GM12878 (cell line): Measurements from ENCODE around the gene BORCS6. TPM values are rescaled to one million over a fixed set of nuclear protein-coding genes. Genes with fewer than 3 reads are reported as not detected.

ENCODE experiments used
- ATF3 ChIP-seq: IDR thresholded peaks from 2 replicates; pipeline ENCODE4 v1.6.1; 2011; ENCODE audit warnings: low read depth, mild to moderate bottlenecking, low read length, moderate library complexity, borderline replicate concordance; ENCODE audit errors: extremely low read depth
- CHD1 ChIP-seq: IDR thresholded peaks from 2 replicates; pipeline ENCODE4 v1.6.1; 2012; ENCODE audit warnings: low read depth, low read length, improper control_type of control experiment
- CREB1 ChIP-seq: IDR thresholded peaks from 2 replicates; pipeline ENCODE4 v1.6.1; 2012; ENCODE audit warnings: low read depth, mild to moderate bottlenecking, inconsistent platforms
- EED ChIP-seq: sonication (generic); IDR thresholded peaks from 2 replicates; pipeline ENCODE4 v1.6.1; 2016; ENCODE audit warnings: antibody characterized with exemption, low read depth
- HDAC2 ChIP-seq: fragments of 200-600 bp; sonication (generic); IDR thresholded peaks from 2 replicates; pipeline ENCODE4 v1.6.1; 2017
- IKZF1 ChIP-seq: fragments of 450-650 bp; conservative IDR thresholded peaks from 2 replicates; pipeline ENCODE4 v1.6.1; 2017; ENCODE audit warnings: antibody characterized with exemption, mild to moderate bottlenecking
- MYC ChIP-seq: IDR thresholded peaks from 2 replicates; pipeline ENCODE4 v1.6.1; 2011; ENCODE audit warnings: mild to moderate bottlenecking, low read length, moderate library complexity, inconsistent platforms; ENCODE audit not compliant: insufficient read depth, insufficient replicate concordance, insufficient read length, severe bottlenecking
- PML ChIP-seq: IDR thresholded peaks from 2 replicates; pipeline ENCODE4 v1.6.1; 2012; ENCODE audit warnings: low read length, inconsistent platforms
- STAT3 ChIP-seq: IDR thresholded peaks from 2 replicates; pipeline ENCODE4 v1.6.1; 2011; ENCODE audit warnings: low read depth, low read length, improper control_type of control experiment
- TARDBP ChIP-seq: IDR thresholded peaks from 2 replicates; pipeline ENCODE4 v1.6.1; 2016; ENCODE audit warnings: borderline replicate concordance
- ZNF274 ChIP-seq: IDR thresholded peaks from one replicate; pipeline ENCODE4 v1.8.0; 2011; ENCODE audit not compliant: insufficient read length, insufficient read depth
- ZNF592 ChIP-seq: fragments of 450-650 bp; IDR thresholded peaks from 2 replicates; pipeline ENCODE4 v1.6.1; 2017; ENCODE audit warnings: mild to moderate bottlenecking, moderate library complexity
- polyA plus RNA-seq, 11 experiments: library from polyadenylated mRNA; depleted of rRNA in 4 of 11; unstranded in 6 of 11; stranded (reverse) in 5 of 11; fragments of >200 nt; fragmentation: Nextera tagmentation in 4 of 11; fragmentation: Illumina TruSeq in 1 of 11; extraction: Ambion mirVana in 4 of 11; extraction: Trizol in 1 of 11; gene quantifications; 1 replicate in 1 of 11; 2 replicates in 10 of 11; pipeline versions ENCODE4 v1.2.1 to v1.2.3, GENCODE V29; 2011 to 2016; ENCODE audit warnings: inconsistent platforms in 2 of 11, missing spikeins in 2 of 11, low read depth in 1 of 11
- total RNA-seq, 4 experiments: library from RNA; depleted of rRNA in 3 of 4; stranded (reverse); fragments of >200 nt in 3 of 4; fragmentation: Illumina TruSeq in 1 of 4; extraction: Trizol in 1 of 4; gene quantifications; 2 replicates each; pipeline versions ENCODE4 v1.2.1 to v1.2.3, GENCODE V29; 2013 to 2021
- TF ChIP-seq, protein P1 (sequence below): fragments of 450-650 bp; IDR thresholded peaks from 2 replicates; pipeline ENCODE4 v1.6.1; 2016; ENCODE audit warnings: mild to moderate bottlenecking
- TF ChIP-seq, protein P2 (sequence below): fragments of 450-650 bp; IDR thresholded peaks from 2 replicates; pipeline ENCODE4 v1.6.1; 2016; ENCODE audit warnings: mild to moderate bottlenecking
- TF ChIP-seq, protein P3 (sequence below): fragments of 450-650 bp; formaldehyde crosslinking; IDR thresholded peaks from 2 replicates; pipeline ENCODE4 v1.4.0; 2022; ENCODE audit warnings: mild to moderate bottlenecking, moderate library complexity

BORCS6 gene
- total and polyA plus RNA-seq, 10 of the 15 experiments (the other 5 are each of a cell fraction or from before 2014, with no cell fraction given), result 0.37 to 14.1 (median 6.7) TPM

DNA sequence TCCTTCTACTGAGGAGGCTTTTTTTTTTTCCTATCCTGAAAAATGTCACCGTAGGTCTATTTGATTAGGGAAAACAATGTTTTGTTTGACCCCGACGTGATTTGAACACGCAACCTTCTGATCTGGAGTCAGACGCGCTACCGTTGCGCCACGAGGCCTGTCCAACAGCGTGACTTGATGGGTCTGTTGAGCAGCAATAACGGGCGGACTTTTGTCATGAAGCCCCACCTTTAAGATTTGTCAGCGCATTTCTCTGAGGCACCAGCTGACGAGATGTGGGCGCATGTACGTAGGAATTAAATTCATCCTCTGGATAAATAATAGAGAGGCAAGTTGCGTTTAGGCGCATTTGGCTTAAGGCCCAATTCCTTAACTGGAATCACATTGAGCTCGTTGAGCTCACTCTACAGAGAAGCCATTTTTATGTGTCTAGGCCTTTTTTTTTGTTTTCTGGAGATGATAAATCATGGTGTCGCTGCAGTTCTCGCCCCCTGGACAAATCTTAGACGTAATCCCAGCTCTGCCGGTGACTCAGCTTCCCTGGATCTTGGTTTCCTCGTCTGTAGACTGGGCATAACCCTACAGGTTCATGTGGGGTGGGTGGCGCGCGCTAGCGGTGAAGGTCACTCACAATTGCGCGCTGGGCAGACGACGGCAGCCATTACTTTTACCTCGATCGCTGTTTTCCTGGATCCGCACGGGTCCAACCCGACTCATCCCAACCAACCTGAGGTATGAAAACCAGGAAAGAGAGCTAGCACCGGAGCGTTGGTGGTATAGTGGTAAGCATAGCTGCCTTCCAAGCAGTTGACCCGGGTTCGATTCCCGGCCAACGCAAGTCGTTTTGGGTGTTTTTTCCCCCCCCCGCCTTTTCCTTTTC lies 31.0 kb upstream of the BORCS6 start (continued):
- 0 out of 2 replicates have a peak, but pooled peaks have one; percentile 8 for TF ChIP-seq HDAC2
- no peak for TF ChIP-seq STAT3
- peak; percentile 76 for TF ChIP-seq CREB1
- TF ChIP-seq IKZF1, result peak; percentile 99
- peak; percentile 15 for TF ChIP-seq PML
- TF ChIP-seq, protein P1, sequence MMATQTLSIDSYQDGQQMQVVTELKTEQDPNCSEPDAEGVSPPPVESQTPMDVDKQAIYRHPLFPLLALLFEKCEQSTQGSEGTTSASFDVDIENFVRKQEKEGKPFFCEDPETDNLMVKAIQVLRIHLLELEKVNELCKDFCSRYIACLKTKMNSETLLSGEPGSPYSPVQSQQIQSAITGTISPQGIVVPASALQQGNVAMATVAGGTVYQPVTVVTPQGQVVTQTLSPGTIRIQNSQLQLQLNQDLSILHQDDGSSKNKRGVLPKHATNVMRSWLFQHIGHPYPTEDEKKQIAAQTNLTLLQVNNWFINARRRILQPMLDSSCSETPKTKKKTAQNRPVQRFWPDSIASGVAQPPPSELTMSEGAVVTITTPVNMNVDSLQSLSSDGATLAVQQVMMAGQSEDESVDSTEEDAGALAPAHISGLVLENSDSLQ, result peak; percentile 48; the same call in 1 of the 2 replicates
- TF ChIP-seq CHD1, result no peak
- no peak for TF ChIP-seq ATF3
- no peak for TF ChIP-seq ZNF592
- TF ChIP-seq, protein P2, sequence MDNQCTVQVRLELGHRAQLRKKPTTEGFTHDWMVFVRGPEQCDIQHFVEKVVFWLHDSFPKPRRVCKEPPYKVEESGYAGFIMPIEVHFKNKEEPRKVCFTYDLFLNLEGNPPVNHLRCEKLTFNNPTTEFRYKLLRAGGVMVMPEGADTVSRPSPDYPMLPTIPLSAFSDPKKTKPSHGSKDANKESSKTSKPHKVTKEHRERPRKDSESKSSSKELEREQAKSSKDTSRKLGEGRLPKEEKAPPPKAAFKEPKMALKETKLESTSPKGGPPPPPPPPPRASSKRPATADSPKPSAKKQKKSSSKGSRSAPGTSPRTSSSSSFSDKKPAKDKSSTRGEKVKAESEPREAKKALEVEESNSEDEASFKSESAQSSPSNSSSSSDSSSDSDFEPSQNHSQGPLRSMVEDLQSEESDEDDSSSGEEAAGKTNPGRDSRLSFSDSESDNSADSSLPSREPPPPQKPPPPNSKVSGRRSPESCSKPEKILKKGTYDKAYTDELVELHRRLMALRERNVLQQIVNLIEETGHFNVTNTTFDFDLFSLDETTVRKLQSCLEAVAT, result 0 out of 2 replicates have a peak, but pooled peaks have one; percentile 50
- TF ChIP-seq ZNF274, result no peak
- TF ChIP-seq TARDBP, result peak; percentile 99
- TF ChIP-seq EED, result peak; percentile 81
- no peak for TF ChIP-seq MYC
- TF ChIP-seq, protein P3, sequence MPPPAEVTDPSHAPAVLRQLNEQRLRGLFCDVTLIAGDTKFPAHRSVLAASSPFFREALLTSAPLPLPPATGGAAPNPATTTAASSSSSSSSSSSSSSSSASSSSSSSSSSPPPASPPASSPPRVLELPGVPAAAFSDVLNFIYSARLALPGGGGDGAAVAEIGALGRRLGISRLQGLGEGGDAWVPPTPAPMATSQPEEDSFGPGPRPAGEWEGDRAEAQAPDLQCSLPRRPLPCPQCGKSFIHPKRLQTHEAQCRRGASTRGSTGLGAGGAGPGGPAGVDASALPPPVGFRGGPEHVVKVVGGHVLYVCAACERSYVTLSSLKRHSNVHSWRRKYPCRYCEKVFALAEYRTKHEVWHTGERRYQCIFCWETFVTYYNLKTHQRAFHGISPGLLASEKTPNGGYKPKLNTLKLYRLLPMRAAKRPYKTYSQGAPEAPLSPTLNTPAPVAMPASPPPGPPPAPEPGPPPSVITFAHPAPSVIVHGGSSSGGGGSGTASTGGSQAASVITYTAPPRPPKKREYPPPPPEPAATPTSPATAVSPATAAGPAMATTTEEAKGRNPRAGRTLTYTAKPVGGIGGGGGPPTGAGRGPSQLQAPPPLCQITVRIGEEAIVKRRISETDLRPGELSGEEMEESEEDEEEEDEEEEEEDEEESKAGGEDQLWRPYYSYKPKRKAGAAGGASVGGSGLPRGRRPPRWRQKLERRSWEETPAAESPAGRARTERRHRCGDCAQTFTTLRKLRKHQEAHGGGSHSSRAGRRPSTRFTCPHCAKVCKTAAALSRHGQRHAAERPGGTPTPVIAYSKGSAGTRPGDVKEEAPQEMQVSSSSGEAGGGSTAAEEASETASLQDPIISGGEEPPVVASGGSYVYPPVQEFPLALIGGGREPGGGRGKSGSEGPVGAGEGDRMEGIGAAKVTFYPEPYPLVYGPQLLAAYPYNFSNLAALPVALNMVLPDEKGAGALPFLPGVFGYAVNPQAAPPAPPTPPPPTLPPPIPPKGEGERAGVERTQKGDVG (CRISPR knock-in tag), result no peak
